HG02981 (cell line): Measurements from ENCODE around the gene TAB2.

Source experiments
- ATAC-seq: cut with Tn5 transposase; IDR thresholded peaks from one replicate; pipeline ENCODE4 v1.9.1; 2021; ENCODE audit warnings: mild to moderate bottlenecking, moderate library complexity; ENCODE audit not compliant: unreplicated experiment

Gene TAB2

DNA sequence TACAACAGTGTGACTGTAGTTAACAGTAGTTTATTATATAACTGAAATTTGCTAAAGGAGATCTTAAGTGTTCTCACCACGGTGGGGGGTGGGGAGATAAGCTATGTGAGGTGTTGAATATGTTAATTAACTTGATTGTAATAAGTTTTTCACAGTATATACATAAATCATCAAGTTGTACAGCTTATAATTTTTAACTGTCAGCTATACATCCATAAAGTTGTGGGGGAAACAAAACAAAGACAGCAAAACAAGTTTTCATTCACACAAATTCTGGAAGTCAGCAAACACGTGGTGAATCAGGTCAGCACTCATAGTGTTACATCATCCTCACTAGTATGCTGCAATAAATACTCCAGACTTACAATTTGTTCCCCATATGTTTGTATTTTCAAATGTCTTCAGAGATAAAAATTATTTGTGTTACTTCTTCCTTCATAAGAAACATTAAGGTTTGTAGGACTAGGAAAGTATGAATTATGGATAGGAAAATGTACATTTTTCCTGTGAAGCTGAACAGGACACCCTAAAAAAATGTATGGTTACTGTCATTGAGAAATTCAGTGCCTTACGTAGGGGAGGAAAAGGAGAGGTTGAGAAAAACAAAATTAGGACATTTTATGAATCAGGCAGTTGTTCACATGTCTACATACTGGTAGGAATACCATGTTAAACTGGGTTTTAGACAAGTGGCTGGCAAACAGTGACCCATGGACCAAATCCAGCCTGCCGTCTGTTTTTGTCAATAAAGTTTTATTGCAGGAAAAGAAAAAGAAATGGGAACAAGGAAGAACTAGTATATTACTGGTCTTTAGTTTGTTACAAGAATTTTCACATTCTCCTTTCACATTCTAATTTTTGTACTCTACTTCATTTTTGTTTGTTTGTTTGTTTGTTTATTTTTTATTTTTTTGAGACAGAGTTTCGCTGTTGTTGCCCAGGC, 88.6 kb downstream of the TAB2 start:
- ATAC-seq = no peak

DNA sequence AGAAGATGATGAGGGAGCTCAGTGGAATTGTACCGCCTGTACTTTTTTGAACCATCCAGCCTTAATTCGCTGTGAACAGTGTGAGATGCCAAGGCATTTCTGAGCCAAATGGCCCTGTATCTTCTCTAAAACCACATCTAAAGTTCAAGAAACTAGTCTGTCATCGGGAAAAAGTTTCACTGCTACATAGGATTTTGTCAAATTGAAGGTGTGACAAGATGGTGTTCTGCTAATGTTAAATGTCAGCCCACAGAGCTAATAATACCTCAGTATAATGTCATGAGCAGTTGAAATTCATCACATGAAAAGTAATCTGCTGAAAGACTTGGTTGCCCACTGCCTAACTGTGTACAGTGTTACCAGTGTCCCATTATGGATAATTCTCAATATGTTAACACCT, 92.1 kb downstream of the TAB2 start:
- no peak for ATAC-seq

DNA sequence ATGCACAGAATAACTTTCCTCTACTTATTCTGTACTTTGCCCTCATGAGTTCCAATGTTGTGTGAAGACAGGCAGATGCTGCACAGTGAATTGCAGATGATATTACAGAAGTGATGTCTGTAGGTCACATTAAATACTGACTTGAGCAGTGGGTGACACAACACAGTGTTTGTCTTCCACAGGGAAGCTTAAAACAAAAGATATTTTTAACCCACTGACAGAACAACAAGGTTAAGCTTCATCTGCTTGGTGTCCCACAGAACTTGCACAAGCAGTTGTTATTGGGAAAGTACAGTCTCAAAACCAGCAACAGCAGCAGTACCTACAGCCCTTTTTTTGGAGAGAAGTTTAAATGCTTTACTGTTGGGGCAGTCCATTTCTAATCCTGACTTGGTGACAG, 93.0 kb downstream of the TAB2 start:
- no peak for ATAC-seq

DNA sequence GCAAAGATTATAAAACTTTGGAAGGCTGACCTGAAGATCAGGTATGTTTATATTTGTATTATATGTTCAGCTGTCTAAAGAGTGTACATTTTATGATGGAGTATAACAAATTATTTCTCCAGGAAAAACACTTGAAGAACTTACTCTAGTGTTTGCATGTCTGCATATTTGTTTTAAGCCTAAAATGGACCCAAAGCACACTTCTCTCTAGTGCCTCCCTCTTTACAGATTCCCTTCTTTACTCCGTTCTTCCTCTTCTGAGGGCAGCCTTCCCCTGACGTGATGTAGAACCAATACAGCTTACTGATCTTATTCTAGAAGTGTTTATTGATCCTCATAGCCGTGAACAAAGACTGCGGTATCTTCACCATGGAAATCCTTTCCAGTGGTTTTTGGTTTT, 96.5 kb downstream of the TAB2 start:
- ATAC-seq = no peak

- no peak for ATAC-seq
These were observed 97.3 kb downstream of the TAB2 start for GRCh38 chr6:149414821-149415220.

DNA sequence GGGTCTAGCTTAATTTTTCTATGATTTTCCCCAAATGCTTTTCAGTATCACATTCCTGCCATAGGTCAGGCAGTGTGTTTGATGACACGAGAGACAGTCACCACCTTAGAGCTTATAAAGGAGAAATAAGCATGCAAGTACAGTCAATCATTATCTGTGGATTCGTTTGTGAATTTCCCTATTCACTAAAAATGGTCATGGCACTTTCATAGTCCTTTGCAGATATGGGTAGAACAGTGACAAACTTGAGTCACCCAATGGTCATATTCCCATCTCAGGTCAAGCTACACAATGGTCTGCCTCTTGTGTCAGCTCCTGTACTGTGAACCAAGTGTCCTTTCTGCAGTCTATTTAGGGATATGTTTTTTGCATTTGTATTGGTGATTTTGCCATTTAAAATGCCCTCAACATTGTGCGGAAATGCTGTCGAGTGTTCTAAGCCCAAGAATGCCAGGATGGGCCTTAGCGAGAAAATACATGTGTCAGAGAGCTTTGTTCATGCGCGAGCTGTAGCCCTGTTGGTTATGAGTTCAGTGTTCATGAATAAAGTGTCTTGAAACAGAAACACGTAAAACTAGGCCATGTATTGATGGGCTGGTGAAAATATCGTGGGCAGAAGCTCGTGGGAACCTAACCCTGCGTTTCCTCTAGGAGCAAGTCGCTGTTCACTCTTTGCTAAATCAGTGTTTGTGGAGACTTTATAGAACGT, 102.3 kb downstream of the TAB2 start:
- no peak for ATAC-seq

GRCh38 chr6:149421132-149421531, 103.6 kb downstream of the TAB2 start:
- ATAC-seq = no peak

GRCh38 chr6:149422581-149422980, 105.1 kb downstream of the TAB2 start:
- ATAC-seq = no peak

- no peak for ATAC-seq
These were observed 106.5 kb downstream of the TAB2 start for GRCh38 chr6:149423964-149424440.

GRCh38 chr6:149425224-149425623, 107.7 kb downstream of the TAB2 start:
- ATAC-seq = no peak

- no peak for ATAC-seq
These were observed 108.2 kb downstream of the TAB2 start for GRCh38 chr6:149425754-149426153.

DNA sequence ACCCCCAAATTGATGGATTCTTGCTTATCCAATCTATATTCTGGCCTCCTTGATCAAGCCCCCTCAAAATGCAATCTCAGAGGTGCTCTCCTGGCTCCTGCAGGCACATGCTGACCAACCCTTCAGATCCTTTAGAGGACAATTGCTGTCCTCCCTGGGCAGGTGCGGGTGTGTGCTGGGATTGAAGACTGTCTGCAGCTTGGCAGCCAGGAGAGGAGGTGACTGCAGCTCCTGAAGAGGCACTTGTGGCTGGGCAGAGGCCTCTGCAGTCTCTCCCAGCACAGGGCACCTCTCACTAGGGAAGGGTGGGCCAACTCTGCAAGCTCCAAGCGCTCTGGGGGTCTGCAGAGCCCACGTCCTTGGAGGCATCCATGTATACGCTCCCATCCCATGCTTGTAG, 111.1 kb downstream of the TAB2 start:
- no peak for ATAC-seq

DNA sequence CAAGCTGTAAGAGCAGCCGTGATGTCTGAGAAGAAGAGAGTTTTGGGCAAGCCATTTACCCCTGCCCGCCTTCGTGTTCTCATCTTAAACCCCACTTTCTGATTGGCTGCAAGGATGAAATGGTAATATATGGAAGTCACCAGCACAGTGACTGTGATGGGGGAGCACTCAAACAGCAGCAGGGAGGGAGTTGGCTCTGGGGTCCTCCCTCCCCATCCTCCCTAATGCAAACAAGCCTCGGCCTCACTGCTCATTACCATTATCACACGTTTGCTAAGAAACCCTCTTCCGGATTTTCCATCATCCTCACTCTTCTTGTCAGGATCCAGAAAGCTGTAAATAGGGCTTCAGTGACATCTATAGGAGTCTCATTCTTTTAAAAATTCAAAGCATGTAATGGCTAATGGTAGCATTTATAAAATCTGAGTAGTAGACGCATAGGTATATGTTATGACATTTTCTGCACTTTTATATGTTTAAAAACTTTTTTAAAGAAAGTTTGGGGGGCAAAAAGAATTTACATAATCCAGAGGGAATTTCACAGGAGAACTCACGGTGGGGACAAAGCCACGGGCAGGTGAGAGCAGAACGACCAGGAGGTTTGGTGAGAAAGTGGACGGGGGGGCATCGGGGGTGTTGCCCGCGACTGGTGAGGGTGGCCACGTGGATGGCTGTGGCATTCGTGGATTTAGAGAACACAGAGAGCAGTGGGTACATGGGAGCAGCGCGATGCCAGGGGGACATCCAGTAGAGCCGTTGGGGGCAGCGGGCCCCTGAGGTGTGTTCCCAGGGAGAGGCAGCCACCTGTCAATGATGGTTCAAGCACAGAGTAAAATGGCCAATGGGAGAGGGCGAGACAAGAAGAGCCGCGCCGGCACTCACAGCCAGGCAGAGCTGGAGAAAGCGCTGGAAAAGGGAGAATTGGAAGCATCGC, 112.2 kb downstream of the TAB2 start:
- no peak for ATAC-seq

DNA sequence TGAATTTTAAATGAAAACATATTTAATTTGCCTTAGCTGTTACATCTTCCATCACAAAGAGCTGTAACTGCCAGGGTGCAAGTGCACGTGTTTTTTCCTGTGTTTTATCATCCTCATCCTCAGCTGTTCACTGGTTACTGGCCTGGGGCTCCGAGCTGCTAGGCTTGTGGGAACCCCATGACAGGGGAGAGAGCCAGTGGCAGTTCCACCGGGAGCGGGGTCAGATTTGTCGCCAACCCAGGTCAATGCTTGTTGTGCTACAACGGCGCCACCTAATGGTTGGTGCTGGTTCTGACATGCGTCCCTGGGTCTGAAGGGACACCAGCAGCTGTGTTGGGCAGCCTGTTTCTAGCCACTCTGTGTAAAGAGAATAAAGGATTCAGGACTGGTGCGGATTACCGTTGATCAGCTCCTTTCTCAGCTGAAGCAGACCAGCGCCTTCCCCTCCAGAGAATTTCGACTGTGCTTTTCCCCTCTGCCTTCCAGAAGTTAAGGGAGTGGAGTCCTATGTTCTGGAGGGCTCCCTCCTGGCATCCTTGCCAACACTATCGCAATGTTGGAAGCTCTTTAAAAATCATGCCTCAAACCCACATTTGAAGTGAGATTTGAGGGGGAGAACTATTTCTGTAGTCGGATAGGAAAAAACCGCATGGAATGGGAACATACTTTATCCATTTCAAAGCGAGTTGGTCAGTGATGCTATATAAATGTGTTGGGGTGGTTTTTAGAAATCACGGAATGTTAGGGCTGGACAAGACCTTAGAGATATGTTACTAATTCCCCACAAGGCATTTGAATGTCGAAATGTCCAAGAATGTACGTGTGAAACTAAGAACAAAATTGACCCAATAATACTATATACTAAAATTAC, 114.6 kb downstream of the TAB2 start:
- ATAC-seq = peak; percentile 81

DNA sequence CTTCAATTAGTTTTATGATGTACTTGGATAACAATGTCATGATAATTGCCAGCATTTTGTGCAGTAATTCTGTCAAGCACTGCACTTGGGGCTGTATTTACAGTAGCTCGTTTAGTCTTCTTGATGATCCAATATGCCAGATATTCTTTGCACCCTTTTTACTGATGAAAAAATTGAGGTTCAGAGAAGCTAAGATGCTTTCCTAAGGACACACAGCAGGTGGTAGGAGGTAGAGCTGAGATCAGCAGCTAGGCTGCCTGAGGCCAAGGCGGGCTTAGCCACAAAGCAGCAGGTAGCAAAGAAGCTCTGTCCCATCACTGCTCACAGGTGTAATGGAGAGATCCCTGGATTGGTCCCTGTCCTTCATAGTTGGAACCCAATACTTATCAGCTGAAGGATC, 115.9 kb downstream of the TAB2 start:
- ATAC-seq = no peak

GRCh38 chr6:149433881-149434280, 116.4 kb downstream of the TAB2 start:
- ATAC-seq = no peak

DNA sequence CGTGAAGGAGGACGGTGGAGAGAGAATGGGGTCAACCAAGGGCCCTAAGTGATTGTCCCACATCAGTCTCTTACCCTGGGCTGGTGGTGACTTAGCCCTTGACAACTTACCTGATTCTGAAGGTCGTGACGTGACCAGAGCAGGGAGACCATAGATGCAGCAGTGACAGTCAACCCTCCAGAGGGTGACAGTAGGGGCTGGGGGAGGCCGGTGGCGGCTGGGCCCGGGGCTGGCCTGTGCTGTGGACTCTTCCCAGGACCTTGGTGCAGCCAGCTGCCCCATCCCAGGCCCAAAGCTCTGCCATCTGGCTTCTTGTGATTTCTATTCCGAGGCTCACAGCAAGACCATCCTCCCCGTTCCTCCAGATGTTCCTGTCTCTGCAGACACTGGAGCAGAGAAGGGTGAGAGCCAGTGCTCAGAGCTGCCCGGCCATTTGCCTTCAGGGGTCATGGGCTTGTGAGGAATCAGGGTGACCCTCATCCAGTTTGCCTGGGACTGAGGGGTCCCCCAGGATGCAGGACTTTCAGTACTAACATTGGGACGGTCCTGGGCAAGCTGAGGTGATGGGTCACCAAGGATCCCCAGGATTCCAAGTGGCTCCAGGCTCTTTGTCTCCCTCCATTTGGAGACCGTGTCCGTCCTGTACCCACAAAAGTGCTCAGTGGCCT, 118.5 kb downstream of the TAB2 start:
- no peak for ATAC-seq

DNA sequence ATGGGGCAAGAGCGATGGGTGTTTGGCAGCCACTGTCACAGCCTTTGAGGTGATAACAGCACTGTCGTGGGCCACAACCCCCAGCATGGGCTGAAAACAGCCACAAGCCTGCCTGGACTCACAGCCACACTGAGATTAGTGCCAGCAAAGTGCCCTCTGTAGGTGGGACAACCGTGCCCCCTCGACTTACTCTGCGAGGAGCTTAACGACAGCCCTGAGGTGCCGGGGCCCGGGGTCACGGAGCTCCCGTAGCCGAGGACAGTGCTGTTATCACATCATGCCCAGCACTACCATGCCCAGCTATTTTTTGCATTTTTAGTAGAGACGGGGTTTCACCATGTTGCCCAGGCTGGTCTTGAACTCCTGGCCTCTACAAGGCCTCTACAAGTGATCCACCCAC, 119.1 kb downstream of the TAB2 start:
- no peak for ATAC-seq

GRCh38 chr6:149437212-149437611, 119.7 kb downstream of the TAB2 start:
- no peak for ATAC-seq
